ENCODE data around the gene C1R. TPM values are rescaled to one million over a fixed set of nuclear protein-coding genes. Genes with fewer than 3 reads are reported as not detected.

Gene C1R
- total RNA-seq, 2 experiments from 2014 or later: 0.30 TPM; not detected in 1

- H3K4me1 ChIP-seq (ENCODE audit: insufficient read depth, low read length, poor library complexity, severe bottlenecking): no peaks in the 10 kb centered on the region
- intact Hi-C loops (cut with micrococcal nuclease; ENCODE audit: unreplicated experiment): no loop called here
- H3K4me3 ChIP-seq (ENCODE audit: low read depth, low read length, poor library complexity, severe bottlenecking): no peak overlapping the region
- DNase-seq (ENCODE audit: low spot score): no peak
- H3K4me2 ChIP-seq (ENCODE audit: low read length): no peak overlapping the region
- CTCF ChIA-PET (ENCODE audit: unreplicated experiment): interaction anchor here (0.6 to 1.0 kb wide), 2 partner anchors 31 to 1457 kb away, joined by 3 read pairs; no protein-coding TSS in a partner anchor
- POLR2A ChIA-PET: no interaction called here
- no peak overlapping the region for H2AFZ ChIP-seq (ENCODE audit: low read length)
- H3K79me2 ChIP-seq (ENCODE audit: insufficient read depth, low read depth, low read length): no peaks in the 10 kb centered on the region
- H3K9me2 ChIP-seq (ENCODE audit: insufficient read depth, low read length): no peaks in the 10 kb centered on the region
- H4K20me1 ChIP-seq (ENCODE audit: insufficient read depth, low read length): no peaks in the 10 kb centered on the region
- no TSS peak for BruUV-seq (replicated peaks)
- H3K36me3 ChIP-seq (ENCODE audit: insufficient read depth, low read length): no peaks in the 10 kb centered on the region
- no peak overlapping the region for H3K27ac ChIP-seq (ENCODE audit: low read depth, low read length, poor library complexity, severe bottlenecking)
- TF ChIP-seq EZH2phosphoT487 (IDR thresholded peaks at IDR 0.05; ENCODE audit: borderline replicate concordance, low read depth, low read length) (no peak), CTCF (conservative IDR thresholded peaks at IDR 0.05; ENCODE audit: low read length) (no peak)
- no peaks in the 10 kb centered on the region for H3K9me3 ChIP-seq (ENCODE audit: low read length)
Measured at GRCh38 chr12:7068994-7069346, 23.3 kb downstream of the C1R start.

DNA sequence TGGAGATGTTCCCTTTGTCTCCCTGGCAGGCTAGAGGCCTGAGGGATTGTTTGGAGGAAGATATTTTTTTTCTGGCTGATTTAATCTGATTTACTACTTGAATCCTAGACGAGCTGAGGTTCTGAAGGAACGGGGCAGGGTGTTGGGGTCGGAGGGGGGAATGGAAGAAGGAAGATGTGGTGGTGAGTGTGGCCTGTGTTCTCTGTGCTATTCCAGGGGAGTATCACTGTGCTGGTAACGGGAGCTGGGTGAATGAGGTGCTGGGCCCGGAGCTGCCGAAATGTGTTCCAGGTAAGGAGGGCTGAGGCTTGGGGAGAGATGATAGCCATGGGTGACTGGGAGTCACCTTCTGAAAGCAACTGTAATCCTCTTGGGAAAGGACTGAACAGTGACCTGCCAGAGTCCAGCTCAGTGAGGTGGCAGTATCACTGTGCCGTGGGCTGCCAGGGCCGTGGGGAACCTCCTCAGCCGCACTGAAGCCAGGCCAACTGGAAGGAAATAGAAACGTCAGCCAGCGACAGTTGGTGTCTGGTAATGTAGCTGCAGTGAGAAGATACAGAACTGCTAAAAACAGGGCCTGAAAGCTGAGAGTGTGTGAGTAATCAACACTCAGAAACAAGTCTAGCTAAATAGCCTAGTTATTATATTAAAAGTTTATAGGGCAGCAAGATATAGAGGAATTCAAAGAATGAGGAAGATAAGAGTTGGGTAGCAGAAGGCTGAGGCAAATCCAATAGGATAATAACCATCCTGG is 23.8 kb downstream of the C1R start:
- Histone ChIP-seq H3K36me3 (ENCODE audit: insufficient read depth, low read length) (no peaks in the 10 kb centered on the region), H3K9me2 (ENCODE audit: insufficient read depth, low read length) (no peaks in the 10 kb centered on the region), H3K27ac (ENCODE audit: low read depth, low read length, poor library complexity, severe bottlenecking) (no peak overlapping the region), H3K4me2 (ENCODE audit: low read length) (no peak overlapping the region), H4K20me1 (ENCODE audit: insufficient read depth, low read length) (no peaks in the 10 kb centered on the region), H3K4me1 (ENCODE audit: insufficient read depth, low read length, poor library complexity, severe bottlenecking) (no peaks in the 10 kb centered on the region), H3K9me3 (ENCODE audit: low read length) (no peaks in the 10 kb centered on the region), H3K79me2 (ENCODE audit: insufficient read depth, low read depth, low read length) (no peaks in the 10 kb centered on the region), H2AFZ (ENCODE audit: low read length) (no peak overlapping the region), H3K4me3 (ENCODE audit: low read depth, low read length, poor library complexity, severe bottlenecking) (no peak overlapping the region)
- intact Hi-C loops (cut with micrococcal nuclease; ENCODE audit: unreplicated experiment): no loop called here
- ChIA-PET CTCF (ENCODE audit: unreplicated experiment) (interaction anchor here (1.0 kb wide), 1 partner anchor 30 kb away, joined by 3 read pairs; no protein-coding TSS in a partner anchor), POLR2A (no interaction called here)
- no peak for DNase-seq (ENCODE audit: low spot score)
- TF ChIP-seq CTCF (conservative IDR thresholded peaks at IDR 0.05; ENCODE audit: low read length) (no peak), EZH2phosphoT487 (IDR thresholded peaks at IDR 0.05; ENCODE audit: borderline replicate concordance, low read depth, low read length) (no peak)
- BruUV-seq (replicated peaks): no TSS peak

DNA sequence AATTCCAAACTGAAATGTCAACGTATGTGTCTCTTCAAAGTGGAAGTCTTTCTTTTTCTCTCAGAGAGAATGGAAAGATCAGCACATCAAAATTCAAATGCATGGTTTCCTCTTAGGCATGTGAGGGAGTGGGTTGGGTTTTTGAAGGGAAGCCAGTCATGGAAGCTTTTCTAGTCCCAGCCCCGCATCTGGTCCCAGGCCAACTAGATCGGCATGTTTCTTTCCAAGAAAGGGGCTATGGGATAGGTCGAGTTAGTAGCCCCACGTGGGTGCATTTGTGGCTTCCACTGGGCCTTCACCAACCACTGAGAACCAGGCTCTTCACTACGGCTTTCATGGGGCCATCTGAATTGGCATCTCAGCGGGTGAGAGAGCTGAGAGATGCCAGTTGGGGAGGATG is 25.1 kb downstream of the C1R start:
- no TSS peak for BruUV-seq (replicated peaks)
- no peak overlapping the region for H2AFZ ChIP-seq (ENCODE audit: low read length)
- no peaks in the 10 kb centered on the region for H3K79me2 ChIP-seq (ENCODE audit: insufficient read depth, low read depth, low read length)
- H3K36me3 ChIP-seq (ENCODE audit: insufficient read depth, low read length): no peaks in the 10 kb centered on the region
- DNase-seq (ENCODE audit: low spot score): no peak
- H3K9me3 ChIP-seq (ENCODE audit: low read length): no peaks in the 10 kb centered on the region
- intact Hi-C loops (cut with micrococcal nuclease; ENCODE audit: unreplicated experiment): no loop called here
- no peaks in the 10 kb centered on the region for H4K20me1 ChIP-seq (ENCODE audit: insufficient read depth, low read length)
- no peak overlapping the region for H3K4me3 ChIP-seq (ENCODE audit: low read depth, low read length, poor library complexity, severe bottlenecking)
- CTCF ChIA-PET (ENCODE audit: unreplicated experiment): no interaction called here
- no peak overlapping the region for H3K27ac ChIP-seq (ENCODE audit: low read depth, low read length, poor library complexity, severe bottlenecking)
- no peak for TF ChIP-seq EZH2phosphoT487 (IDR thresholded peaks at IDR 0.05; ENCODE audit: borderline replicate concordance, low read depth, low read length)
- TF ChIP-seq CTCF (conservative IDR thresholded peaks at IDR 0.05; ENCODE audit: low read length): no peak
- no peaks in the 10 kb centered on the region for H3K4me1 ChIP-seq (ENCODE audit: insufficient read depth, low read length, poor library complexity, severe bottlenecking)
- H3K4me2 ChIP-seq (ENCODE audit: low read length): no peak overlapping the region
- H3K9me2 ChIP-seq (ENCODE audit: insufficient read depth, low read length): no peaks in the 10 kb centered on the region
- POLR2A ChIA-PET: interaction anchor here (1.1 kb wide), 1 partner anchor 15 kb away, joined by 3 read pairs; no protein-coding TSS in a partner anchor
